GM18505 (cell line): ENCODE measurements around the gene CCDC92.
"Not testable (repeated sequence)": the region's sequence is repeated elsewhere in the genome, so short reads cannot be mapped to it uniquely, and the experiment has no call there.

ENCODE experiments used
- ATAC-seq: cut with Tn5 transposase; IDR thresholded peaks from one replicate; pipeline ENCODE4 v1.9.1; 2021; ENCODE audit not compliant: unreplicated experiment
- POLR2A ChIP-seq: IDR thresholded peaks from 4 replicates; pipeline ENCODE4 v1.6.1; 2011; ENCODE audit warnings: borderline replicate concordance; ENCODE audit not compliant: insufficient read depth, insufficient read length; ENCODE audit errors: extremely low read depth

The CCDC92 gene

DNA sequence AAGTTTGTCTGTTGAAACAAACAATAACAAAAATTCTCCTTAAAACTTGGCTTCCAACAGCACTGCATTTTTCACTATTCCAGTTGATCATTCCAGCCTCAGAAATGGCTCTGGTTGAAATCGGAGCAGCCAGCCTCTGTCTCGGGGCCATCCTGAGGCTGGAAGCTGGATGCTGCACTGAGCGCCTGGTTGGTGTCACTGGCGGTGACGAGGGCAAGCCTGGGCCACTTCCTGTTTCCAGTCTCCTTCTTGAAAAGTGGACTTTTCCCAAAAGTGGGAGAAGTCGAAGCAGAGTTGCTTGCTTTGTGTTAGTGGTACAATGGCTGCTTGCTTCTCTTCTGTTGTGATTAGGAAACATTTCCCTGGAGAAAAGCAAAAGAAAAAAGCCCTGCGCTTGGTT, 48.7 kb downstream of the CCDC92 start:
- no peak for TF ChIP-seq POLR2A
- ATAC-seq: no peak

DNA sequence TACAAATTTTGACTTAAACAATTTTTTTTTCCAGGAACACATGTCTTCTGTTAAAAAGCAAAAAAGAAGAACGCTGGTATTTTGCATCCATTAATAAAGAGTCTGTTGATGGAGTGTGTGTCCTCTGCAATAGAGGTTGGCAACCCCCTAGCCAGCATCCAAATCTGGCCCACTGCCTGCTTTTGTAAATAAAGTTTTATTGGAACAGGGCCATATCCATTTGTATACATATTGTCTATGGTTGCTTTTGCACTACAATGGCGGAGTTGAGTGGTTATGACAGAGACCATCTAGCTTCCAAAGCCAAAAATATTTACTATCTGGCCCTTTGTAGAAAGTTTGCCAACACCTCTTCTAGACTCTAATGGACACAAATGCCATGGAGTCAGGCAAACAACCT, 49.6 kb downstream of the CCDC92 start:
- ATAC-seq: no peak
- no peak for TF ChIP-seq POLR2A

DNA sequence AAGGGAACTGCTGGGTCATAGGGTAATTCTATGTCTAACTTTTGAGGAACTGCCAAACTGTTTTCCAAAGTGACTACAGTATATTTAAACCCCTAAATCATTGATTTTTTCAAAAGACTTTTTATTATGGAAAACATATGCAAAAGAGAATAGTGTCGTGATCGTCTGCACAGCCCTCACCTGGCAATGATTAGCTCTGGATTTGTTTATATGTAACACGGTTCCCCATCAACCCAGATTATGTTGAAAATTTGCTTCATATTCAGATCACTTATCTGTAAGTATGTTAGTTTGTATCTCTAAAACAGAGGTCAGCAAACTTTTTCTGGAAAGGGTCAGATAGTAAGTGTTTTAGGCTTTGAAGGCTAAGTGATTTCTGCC, 52.7 kb downstream of the CCDC92 start:
- no peak for TF ChIP-seq POLR2A
- no peak for ATAC-seq

DNA sequence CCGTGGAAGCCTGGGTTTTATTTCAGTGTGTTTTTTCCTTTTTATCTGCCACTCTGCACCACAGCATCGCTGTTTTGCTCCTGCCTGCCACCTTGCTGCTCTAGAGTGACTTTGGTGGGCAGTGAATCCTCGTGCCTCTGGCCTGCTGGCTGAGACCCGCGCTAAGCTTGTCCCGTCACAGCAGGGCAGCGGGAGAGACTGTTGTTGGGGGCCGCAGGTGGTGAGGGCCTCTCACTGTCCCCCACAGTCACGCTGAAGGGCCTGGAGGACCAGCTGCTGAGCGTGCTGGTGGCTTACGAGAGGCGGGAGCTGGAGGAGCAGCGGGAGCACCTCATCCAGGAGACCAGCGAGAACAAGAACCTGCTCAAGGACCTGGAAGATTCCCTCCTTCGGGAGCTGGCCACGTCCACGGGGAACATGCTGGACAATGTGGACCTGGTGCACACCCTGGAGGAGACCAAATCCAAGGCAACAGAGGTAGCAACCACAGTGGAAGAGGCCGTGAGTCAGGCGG, 55.2 kb downstream of the CCDC92 start:
- no peak for ATAC-seq

DNA sequence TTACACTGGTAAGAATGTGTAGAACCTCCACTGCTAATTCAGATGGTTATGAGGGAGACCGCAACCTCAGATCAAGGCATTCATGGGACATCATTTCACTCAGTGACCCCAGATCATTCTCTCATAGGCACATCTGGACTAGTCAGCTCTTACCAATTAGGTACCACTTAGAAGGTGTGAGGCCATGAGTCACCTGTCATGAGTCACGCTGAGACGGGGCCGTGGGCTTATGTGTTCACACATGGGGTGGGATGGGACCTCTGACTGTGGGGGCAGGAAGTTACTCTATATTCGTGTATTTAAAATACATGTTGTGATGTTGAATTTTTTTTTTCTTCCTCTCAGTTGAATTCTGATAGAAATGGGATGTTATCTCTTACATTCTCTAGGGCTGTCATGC, 55.9 kb downstream of the CCDC92 start:
- no peak for ATAC-seq
- no peak for TF ChIP-seq POLR2A

More for the DNA sequence above, 55.2 kb downstream of the CCDC92 start:
- no peak for TF ChIP-seq POLR2A

DNA sequence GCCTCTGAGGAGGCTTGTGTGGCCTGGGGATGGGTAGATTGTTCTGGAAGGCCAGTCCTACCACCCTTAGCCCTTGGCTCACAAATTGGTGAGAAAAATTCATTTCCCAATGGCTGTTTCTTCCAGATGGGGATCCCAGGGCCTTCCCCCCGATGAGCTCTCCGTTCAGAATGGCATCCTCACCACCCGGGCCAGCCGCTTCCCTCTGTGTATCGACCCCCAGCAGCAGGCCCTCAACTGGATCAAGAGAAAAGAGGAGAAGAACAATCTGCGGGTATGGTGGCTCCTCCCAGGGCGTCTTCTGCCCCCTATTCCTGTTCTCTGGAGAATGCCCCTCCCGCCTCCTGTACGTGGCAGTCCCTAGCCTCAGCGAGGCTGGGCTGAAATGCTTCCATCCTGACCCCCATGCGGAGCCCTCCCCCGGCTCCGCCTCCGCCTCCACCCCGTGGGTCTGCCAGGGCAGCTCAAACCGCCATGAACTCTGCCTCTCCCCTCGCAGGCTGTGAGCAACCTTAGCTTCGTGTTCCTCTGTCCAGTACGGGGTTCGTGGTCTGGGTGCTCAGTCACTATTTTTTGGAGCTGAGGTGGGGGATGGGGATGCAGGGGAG, 57.8 kb downstream of the CCDC92 start:
- TF ChIP-seq POLR2A: no peak
- ATAC-seq: no peak

DNA sequence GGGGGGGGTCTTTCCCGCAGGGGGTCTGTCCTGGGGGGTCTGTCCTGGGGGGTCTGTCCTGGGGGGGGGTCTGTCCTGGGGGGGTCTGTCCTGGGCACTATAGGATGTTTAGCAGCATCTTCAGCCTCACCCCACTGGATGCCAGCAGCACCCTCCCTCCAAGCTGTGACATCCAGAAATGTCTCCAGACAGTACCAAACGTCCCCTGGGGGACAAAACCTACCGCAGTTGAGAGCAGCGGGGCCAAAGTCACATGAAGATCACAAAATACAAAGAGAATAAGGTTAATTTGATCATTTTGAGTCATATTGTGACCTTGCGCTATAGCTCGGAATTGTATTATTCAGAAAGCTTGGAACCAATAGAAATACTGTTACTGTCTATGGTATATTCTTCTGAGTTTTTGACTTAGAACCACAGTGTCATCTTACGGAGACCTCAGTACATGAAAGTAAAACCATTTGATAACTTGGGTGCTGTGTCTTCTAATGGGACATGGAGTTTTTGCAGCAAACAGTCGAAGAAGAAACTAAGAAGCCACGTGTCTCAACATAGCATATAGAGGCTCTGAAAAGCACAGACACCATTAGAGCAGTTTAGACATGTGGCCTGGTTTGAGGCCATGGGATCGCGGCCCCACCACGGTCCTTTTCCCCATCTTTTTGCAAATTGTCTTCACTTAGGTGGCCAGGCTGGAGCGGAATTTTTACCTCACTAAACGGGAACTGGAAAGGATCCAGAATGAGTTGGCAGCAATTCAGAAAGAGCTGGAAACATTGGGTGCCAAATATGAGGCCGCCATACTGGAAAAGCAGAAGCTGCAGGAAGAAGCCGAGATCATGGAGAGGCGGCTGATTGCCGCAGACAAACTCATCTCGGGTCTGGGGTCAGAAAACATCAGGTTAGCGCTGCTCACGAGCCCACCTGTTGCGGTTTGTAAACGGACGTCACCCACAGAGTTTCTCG, 59.9 kb downstream of the CCDC92 start:
- ATAC-seq: no peak
- no peak for TF ChIP-seq POLR2A

DNA sequence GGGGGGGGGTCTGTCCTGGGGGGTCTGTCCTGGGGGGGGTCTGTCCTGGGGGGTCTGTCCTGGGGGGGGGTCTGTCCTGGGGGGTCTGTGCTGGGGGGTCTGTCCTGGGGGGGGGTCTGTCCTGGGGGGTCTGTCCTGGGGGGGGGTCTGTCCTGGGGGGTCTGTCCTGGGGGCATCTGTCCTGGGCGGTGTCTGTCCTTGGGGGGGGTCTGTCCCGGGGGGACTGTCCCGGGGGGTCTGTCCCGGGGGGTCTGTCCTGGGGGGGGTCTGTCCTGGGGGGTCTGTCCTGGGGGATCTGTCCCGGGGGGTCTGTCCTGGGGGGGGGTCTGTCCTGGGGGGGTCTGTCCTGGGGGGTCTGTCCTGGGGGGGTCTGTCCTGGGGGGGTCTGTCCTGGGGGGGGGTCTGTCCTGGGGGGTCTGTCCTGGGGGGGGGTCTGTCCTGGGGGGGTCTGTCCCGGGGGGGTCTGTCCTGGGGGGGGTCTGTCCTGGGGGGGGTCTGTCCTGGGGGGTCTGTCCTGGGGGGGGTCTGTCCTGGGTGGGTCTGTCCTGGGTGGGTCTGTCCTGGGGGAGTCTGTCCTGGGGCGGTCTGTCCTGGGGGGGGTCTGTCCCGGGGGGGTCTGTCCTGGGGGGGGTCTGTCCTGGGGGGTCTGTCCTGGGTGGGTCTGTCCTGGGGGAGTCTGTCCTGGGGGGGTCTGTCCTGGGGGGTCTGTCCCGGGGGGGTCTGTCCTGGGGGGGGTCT, 60.8 kb downstream of the CCDC92 start:
- not testable (repeated sequence) for ATAC-seq

DNA sequence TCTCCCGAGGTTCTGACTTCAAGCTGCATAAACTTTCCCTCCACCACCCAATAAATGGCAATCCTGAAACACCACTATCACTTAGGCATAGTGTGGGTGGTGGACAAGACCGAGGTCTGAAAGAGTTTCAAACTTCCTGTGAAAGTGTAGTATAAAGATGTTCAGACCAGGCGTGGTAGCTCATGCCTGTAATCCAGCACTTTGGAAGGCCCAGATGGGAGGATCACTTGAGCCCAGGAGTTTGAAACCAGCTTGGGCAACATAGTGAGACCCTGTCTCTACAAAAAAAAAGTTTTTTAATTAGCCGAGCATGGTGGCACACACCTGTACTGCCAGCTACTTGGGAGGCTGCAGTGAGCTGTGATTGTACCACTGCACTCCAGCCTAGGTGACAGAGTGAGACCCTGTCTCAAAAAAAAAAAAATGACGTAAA, 61.9 kb downstream of the CCDC92 start:
- no peak for TF ChIP-seq POLR2A
- no peak for ATAC-seq

DNA sequence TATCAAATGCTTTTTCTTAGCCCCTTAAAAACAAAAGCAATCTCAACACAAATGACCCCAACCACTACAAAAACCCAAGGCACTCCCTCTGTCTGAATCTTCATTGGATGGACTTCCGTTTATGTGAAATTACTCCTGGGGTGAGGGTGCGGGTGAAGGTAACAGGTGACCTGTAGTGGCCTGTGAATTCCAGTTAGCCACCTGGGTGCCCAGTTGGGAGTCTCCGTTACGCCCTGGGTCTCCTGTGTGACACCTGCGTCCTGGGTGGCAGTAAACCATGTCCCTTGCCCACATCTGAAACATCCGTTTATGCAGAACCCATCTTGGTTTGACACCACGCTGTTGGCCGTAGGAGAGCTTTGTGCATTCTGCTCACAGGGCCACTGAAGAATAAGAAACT, 62.6 kb downstream of the CCDC92 start:
- TF ChIP-seq POLR2A: no peak
- ATAC-seq: no peak

DNA sequence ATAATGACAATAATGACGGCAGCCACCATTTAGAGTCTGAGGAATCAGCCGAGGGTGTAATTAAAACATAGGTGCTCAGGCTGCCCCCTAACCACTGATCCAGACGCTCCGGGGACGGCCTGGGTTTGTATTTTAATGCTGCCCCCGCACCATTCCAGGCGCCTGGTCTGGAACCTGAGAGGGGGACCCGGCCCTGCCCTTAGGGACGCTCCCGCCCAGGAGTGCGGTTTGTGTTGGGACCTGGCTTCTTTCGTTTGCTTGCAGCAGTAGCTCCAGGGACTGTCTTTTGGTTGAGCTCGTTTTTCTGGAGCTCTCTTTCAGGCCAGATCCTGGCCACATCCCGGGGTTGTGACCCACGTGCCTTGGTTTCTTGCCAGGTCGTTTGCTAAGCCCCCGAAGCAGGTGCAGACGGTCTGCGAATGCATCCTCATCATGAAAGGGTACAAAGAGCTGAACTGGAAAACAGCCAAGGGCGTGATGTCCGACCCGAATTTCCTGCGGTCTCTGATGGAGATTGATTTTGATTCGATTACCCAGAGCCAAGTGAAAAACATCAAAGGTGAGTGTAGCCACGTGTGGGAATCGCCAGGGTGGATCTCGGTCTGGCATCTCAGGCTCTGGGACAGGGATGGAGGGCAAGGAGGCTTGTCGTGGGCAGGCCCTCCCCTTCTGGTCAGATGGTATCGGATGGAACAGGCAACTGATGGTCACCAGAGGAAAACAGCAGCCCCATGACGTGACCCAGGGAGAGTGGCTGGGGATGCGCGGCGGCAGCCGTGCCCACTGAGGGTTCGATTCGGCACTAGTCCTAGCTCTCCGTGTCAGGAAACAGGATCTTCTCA, 63.5 kb downstream of the CCDC92 start:
- TF ChIP-seq POLR2A: no peak
- ATAC-seq: no peak

DNA sequence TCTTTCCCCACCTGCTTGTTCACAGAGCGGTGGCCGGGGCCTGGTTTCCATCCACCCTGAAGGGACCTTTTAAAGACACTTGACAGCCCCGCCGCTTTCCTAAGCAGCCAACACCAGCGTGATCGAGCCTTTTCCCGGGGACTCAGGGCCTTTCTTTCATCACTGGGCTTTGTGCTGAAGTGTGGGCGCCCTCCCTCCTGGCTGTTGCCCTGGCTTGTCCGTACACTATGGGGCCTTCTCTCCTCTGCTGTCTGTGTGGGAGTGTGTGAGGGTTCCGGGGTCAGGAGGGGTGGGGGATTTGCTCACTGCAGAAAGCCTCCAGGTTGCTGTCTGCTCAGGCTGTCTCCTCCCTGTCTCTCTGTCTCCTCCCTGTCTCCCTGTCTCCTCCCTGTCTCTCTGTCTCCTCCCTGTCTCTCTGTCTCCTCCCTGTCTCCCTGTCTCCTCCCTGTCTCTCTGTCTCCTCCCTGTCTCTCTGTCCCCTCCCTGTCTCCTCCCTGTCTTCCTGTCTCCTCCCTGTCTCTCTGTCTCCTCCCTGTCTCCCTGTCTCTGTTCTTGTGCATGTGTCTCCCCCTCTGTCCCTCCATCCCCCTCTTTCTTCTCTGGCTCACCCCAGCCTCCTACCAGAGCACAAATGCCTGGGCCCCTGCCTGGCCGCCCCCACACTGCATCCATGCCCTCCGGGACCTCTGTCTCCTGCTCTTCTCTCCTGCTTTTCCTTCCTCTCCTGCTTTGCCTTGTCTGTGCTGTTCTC, 64.7 kb downstream of the CCDC92 start:
- no peak for TF ChIP-seq POLR2A
- no peak for ATAC-seq
